Loucy (cell line): ENCODE measurements around the gene IQGAP1.

Experiments used
- EZH2phosphoT487 ChIP-seq: fragments of 200-600 bp; IDR thresholded peaks from 2 replicates; pipeline ENCODE4 v1.6.1; 2018; ENCODE audit warnings: antibody characterized with exemption, mild to moderate bottlenecking, moderate library complexity, borderline replicate concordance
- TF ChIP-seq, protein P1 (sequence below): fragments of 200-600 bp; sonication (generic); conservative IDR thresholded peaks from 2 replicates; pipeline ENCODE4 v1.5.1; 2014; ENCODE audit warnings: mild to moderate bottlenecking, antibody characterized with exemption, low read length

DNA sequence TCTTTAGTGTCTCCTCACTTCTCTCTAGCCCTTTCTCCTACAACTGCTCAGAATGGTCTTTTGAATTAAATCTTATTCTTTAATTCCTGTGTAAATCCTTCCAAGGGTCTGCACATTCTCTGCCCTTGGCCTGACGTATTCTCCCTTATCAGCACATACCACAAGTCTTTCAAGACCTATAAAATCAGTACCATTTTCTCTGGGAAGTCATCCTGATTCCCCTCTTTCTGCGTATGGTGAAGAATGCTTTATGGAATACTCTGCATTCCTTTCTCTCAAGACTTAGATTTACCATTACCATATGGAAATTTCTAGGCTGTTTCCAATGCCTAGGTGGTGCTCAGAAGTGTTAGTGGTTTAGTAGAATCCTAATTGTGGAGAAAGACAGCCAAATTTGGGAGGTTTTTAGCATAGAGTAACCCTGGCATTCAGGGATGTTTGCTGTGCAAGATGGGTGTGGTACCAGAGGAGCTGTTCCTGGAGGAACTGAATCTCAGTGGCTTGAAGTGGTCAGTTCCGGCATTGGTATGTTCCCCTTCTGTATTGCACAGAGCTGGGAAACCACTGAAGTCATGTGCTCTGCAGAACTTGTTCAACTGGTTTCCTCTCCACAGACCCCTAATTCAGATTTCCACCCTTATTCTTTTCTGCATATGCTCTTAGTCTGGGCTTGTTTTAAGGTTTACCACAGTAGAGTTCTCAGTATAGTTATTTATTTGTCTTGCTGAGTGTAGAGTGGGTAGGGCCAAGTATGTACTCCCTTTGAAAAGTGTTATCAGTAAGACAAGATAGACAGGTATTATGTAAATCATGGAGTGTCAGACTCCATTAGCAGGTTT lies 24.5 kb downstream of the IQGAP1 start:
- TF ChIP-seq, protein P1, sequence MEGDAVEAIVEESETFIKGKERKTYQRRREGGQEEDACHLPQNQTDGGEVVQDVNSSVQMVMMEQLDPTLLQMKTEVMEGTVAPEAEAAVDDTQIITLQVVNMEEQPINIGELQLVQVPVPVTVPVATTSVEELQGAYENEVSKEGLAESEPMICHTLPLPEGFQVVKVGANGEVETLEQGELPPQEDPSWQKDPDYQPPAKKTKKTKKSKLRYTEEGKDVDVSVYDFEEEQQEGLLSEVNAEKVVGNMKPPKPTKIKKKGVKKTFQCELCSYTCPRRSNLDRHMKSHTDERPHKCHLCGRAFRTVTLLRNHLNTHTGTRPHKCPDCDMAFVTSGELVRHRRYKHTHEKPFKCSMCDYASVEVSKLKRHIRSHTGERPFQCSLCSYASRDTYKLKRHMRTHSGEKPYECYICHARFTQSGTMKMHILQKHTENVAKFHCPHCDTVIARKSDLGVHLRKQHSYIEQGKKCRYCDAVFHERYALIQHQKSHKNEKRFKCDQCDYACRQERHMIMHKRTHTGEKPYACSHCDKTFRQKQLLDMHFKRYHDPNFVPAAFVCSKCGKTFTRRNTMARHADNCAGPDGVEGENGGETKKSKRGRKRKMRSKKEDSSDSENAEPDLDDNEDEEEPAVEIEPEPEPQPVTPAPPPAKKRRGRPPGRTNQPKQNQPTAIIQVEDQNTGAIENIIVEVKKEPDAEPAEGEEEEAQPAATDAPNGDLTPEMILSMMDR, result no peak
- TF ChIP-seq EZH2phosphoT487, result no peak
